Measurements from ENCODE around the gene EXD3.

EXD3 gene

DNA sequence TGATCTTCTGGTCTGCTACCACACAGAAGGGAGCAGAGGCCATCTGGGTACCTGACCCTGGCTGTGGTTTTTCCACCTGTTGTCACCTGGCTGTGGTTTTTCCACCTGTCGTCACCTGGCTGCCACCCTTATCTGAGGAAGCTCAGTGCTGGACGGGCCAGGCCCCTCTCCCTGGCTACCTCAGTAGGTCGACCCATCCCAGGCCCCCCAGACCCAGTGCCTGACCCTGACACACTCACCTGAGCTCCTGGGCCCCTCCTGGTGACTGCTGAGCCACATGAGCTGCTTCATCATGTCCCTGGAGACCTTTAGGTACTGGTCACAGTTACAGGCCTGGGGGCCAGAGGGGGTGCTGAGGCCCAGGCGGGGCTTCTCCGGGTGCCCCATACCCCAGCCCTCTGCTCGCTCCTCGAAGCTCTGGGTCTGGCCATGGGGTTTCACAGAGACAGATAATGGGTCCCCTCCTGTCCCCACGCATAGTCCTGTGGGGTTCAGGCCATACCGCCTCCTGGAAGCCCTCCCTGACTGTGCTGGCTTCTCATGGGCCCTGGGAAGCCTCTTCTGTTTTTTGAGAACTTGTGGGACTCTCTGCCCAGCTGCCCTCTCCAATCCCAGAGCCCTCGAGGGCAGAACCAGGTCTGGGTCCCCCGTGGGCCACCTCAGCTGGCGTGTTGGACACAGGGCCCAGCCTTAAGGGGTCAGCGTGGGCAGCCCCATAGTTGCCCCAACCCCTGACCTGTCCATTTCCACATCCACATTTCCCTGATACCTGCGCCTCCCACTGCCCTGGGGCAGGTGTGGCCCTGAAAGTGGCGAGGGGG, 113.4 kb downstream of the EXD3 start:
- DNase-seq (ENCODE audit: low read depth in 1 of 2, low spot score in 1 of 2): no peak

DNA sequence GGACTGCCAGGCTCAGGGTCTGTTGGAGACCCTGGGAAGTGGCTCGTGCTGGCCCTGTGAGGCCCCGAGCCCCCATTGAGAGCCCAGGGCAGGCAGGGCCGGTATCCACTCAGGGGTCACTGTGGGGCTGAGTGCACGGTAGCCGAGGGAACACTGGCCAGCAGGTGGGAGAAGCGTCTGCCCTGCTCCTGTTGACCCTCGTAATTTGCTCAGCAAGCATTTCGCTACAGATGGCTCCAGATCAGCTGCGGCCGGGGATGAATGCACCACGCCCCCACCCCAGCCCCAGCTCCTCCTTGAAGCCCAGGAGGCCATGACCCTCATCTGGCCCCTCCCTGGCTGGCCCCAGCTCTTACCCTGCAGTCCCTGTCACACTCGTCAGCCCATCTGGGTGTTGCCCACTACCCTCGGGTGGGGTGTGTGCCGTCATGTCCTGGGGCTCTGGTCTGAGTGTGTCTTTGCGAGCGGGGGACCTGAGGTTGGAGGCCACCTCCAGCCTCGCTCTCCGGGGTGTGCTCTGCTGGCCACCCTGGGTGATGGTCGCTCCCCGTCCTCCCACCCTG, 114.8 kb downstream of the EXD3 start:
- no peak for DNase-seq (ENCODE audit: low read depth in 1 of 2, low spot score in 1 of 2)

DNA sequence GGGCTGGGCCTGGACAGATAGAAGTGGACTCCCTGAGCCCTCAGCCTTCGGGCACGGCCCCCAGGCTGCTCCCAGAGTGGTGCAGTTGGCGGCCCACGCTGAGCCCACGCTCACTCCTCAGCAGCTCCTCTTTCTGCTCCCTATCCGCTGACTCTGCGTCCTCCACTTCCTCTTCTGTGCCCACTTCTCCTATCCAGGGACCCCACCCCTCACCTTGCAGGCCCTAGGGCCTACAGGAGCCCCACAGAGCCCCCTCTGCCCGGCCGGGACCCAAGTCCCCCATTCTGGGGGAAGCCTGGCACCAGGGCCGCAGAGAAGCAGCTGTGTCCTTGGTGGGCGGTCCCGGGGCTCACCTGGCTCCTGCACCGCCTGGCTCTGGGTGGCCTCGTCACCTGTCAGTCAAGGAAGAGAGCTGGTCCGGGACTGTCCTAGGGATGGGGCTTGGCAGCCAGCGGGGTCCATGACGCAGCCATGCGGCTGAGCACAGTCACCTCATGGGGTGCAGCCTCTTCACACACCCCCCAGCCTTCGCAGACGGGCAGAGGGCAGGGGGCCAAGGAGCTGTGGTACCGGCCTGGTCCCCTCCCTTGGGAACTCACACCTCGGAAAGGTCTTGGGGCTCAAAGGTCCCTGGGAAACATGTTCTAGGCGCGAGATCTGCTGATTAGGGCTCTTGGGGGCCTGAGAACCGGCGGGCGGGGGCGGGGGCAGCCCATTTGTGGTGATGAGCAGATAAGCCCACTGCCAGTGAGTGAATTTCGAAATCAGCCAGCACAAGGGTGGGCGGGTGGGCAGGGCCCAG, 115.5 kb downstream of the EXD3 start:
- DNase-seq (ENCODE audit: low read depth in 1 of 2, low spot score in 1 of 2): no peak

DNA sequence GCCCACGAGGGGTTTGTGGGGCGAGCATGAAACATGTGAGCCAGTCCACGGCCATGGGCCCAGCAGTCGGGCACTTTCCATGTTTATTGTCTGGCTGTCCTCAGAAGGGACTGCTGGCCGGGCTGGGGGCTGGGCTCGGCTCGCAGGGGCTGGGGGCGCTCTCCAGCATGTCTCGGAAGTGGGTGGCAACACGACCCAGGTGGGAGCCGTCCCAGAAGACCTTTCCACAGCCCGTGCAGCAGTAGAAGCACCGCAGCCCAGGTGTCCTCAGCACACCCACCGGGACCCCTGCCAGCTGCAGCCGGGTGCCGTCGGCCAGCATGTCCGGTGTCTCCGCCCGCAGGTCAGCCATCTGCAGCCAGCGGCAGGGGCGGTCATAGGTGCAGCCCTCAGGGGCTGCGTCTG, 116.1 kb downstream of the EXD3 start:
- no peak for DNase-seq (ENCODE audit: low read depth in 1 of 2, low spot score in 1 of 2)

DNA sequence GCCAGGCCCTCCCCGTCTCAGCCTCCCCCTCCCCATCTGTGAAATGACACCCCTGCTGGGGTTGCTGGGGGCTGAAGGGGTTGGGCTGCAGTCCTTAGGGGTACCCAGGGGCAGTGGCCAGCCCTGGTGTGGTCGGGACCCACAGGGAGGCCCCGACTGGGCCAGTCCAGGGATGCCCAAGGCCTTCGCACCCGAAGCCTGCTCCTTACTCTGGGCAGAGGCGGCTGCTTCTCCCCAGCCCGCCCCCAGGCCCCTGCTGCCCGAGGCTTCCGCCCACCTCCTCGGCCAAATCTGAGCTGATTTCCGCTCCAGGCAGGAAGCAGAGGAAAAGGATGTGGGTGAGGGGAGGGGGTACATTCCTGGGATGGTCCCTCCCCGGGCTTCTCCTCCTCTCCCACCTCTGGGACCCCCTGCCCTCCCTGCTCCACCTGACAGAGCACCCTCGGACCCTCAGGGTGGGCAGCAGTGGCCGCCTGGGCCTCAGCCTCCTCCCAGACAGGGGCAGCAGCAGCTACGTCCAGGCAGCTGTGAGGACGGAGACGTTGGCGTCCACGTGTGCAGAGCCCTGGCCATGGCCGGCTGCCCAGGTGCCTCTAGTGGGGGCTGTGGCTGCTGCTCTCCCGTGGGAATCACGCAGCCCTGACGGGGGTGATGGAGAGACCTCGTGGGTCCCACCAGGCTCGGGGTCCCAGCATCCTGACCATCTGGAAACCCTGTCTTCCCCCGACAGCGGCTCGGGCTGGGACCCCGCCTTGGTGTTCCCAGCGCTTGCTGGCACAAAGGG, 116.7 kb downstream of the EXD3 start:
- DNase-seq (ENCODE audit: low read depth in 1 of 2, low spot score in 1 of 2): no peak

DNA sequence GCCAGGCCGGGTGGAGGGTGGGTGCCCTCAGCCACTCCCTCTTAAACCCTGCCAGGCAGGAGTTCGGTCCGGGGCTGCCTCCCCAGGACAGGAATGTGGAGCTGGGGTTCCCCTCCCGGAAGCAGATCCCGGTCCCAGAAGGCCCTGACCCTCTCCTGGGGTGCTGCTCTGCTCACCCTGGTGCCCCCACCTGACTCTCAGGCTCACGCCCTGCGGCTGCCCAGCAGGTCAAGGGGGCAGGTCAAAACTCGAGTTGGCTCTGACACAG, 117.2 kb downstream of the EXD3 start:
- no peak for DNase-seq (ENCODE audit: low read depth in 1 of 2, low spot score in 1 of 2)

DNA sequence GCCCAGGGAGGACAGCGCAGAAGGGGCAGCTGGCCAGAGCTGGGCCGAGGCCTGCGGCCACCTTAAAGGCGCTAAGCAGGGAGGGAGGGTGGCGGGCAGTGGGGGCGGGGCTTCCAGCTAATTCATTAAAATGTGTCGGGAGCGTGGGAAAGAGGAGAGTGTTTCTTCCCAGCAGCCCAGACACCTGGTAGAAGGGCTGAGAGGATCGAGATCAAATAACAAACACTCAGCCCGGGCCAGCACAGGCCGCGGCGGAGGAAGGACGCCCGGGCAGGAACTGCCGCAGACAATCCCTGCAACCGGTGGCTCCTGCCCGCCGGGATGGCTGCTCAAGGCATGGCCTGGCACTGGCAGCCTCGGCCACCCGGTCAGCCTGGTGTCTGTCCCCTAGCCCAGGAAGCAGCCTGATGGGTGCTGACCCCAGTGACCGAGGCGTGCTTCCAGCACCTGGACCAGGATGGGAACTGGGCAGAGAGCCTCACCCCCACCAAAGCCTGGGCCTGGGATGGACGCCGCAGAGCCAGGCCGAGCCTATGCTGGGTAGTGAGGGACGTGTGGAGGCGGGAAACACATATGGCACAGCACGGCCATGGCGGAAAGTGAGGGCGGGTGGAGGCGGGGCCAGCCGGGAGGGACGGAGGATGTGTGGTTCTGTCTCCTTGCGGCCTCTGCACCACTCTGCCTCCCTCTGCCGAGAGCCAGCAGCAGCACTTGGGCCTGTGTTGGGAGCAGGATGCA, 117.7 kb downstream of the EXD3 start:
- DNase-seq (ENCODE audit: low read depth in 1 of 2, low spot score in 1 of 2): peak in 1 of 2 donors; percentile 45

DNA sequence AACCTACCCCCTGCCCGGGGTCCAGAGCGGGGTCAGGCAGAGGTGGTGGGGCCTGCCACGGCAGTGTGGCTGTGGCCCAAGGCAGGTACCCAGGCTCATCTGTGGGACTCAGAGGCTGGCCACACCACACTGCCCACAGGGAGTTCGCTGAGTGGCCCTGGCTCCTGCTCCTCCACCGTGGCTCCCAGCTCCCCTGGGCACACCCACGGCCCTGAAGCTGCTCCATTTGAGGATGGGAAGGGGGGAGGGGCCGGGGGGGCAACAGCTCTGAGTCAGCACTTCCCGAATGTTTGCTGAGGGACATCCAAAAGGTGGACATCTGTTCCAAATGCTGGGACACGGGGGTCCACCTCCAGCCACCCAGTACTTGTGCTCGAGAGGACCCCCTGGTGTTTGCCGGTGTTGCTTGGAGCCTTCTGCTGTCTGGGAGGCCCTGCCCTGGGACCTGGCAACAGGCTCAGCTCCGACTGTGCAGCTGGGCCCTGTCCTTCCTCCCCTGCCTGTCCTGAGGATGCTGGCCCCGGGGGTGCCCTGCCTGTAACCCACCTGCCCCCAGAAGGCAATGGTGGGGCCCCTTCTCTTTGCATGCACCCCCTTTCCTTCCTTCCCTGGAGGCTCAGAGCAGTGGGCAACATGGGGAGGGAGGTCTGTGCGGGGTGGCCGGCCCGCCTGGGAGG, 118.4 kb downstream of the EXD3 start:
- DNase-seq (ENCODE audit: low read depth in 1 of 2, low spot score in 1 of 2): no peak

DNA sequence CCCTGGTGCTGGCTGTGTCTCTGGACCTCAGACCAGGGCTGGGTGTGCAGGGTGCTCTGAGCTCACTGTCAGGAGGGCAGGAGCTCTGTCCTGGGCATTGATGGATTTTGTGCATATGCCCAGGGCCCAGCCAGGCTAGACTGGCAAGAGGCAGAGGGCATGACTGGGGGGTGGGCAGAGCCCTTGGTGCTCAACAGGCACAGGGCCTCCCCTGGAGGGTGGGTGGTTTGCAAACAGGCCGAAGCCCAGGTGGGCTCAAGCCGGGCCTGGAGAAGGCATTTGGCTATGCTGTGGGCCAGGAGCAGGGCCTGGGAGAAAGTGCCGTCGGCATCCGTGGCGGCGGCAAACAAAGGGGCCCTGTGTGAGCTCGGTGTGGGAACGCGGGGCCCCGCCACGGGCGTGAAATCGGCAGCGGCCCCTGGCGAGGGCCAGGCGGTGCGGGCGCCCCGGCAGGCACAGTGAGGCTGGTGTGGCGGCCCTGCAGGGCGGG, 119.0 kb downstream of the EXD3 start:
- DNase-seq (ENCODE audit: low read depth in 1 of 2, low spot score in 1 of 2): no peak

DNA sequence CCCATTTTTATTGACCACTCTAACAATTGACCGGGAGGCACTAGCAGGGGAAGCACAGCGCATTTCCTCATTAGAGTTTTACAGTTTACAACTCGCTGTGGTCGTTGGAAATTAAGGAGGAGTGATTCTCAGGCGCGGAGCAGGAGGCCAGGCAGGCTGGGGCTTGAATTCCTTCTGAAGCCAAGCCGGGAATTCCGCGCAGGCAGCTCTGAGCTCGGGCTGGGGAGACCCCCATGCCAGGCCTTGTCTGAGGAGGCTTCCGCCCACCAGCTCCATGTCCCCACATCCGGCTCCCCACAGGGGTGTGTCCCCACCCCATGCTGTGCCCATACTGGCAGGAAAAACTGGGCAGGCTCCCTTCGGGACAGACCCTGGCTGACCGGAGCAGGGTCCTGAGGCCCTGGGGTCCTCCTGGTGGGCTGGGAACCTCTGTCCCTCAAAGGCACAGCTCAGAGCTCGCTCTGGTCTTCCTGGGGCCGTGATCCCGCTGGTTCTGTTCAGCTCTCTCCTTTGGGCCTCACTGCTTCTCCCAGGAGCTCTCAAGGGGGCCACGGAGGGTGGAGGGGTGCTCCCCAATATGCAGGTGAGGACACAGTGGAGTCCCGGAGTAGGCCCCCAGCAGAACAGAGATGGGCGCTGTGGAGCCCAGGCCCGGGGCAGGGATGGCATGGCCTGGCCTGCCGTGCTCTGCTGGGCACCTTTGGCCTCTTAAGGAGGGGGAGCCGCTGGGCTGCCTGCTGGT, 119.6 kb downstream of the EXD3 start:
- DNase-seq (ENCODE audit: low read depth in 1 of 2, low spot score in 1 of 2): no peak

DNA sequence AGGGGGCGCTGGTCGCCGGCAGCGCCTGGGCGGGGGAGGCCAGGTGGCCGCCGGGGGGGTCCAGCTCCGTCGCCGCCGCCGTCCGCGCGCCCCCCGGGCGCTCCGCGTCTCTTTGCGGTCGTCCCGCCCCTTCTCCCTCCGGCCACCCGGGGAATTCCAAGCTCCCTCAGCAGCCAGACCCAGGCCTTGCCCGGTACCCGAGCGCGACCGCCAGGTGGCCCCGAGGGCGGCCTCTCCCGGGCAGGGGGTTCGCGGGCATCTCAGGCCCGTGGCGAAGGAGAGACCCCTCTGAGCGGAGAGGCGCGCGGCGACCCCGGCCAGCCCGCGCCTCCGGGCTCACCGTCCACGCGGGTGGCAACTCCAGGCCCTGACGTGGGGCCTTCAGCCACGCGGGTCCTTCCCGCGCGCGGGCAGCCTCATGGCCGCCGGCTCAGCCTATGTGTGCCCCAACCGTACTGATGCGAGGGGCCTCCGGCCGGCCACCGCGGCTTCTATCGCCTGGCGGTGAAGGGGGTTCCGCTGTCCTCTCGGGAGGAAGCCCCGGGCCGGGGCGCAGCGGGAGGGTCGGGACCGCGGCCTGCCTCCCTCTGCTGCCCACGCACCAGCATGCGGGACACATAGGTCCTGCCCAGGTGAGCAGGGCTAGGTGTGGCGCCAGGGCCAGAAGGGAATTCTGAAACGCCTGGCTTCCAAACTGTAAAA, 120.4 kb downstream of the EXD3 start:
- DNase-seq (ENCODE audit: low read depth in 1 of 2, low spot score in 1 of 2): no peak

DNA sequence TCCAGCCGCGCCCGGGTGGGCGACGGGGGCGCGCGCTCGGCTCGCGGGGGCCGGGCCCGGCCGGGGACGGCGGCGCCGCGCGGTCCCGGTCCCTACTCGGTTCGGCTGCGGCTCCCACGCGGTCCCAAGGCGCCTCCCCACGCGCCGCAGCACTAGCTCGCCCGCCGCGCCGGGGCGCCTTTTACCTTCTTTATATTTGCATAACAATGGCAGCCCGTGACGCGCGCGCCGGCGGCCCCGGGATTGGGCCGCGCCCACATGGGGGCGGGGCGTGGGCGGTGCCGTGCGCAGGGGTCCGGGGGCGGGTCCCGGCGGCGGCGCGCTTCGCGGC, 120.9 kb downstream of the EXD3 start, which contains the start of gene NRARP:
Gene NRARP (minus strand): TSS at position 154 of the 331 bp plus-strand sequence. CDS start 343 bp downstream, outside the sequence.
- peak; percentile 87 to 95 for DNase-seq (ENCODE audit: low read depth in 1 of 2, low spot score in 1 of 2)

DNA sequence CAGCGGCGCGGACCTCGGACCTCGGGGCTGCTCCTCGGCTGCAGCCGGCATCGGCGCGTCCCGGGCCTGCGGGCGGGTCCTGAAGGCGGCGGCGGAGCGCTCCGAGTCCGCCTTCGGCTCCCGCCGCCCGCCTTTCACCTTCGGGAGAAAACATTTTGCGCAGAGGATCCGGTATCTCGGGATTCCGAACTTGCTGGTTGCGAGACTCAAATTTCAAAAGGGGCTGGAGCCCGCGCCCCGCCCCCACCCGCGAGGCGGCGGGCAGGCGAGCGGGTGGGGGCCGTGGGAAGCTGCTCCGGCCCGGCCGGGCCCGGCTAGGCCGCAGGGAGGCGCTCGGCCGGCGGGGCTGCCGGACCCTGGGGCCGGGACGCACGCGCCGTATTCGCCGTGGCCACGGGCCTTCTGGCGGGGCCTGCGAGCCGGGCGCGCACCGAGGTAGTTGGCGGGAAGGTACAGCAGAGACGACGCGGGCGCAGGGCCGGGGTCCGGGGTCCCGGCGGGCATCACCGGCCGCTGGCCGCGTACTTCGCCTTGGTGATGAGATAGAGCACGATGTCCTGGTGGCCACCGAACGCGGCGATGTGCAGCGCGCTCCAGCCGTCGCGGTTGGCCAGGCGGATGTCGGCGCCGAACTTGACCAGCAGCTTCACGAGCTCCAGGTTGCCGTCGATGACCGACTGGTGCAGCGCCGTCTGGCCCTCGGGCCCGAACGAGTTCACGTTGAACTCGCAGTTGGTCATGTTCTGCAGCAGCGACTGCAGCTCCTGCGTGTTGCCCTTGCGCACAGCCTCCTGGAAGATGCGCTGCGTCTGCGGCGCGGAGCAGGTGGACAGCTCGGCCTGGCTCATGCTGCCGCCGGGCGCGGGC, 121.6 kb downstream of the EXD3 start:
- DNase-seq (ENCODE audit: low read depth in 1 of 2, low spot score in 1 of 2): no peak

DNA sequence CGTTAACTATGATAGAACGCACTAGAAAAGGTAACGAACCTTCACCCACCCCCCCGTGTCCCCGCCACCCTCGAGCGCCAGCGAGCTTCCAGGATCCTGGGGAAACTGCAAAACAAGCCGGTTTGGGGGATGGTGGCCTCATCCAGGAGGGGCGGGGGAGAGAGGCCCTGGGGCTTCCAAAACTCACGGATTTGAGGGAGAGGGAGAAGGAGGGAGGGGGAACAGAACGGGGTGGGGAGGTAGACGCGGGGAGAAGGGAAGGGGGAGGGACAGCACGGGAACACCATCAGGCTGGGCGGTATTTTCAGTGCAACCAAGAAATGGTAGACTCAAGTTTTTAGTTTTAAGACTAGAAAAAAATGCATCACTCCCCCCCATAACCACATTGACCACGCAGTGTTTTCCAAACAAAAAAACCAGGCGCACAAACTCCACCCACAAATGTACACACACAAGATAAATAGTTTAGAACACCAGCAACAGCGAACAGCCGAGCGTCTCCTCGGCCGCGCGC, 122.3 kb downstream of the EXD3 start:
- DNase-seq (ENCODE audit: low read depth in 1 of 2, low spot score in 1 of 2): no peak

DNA sequence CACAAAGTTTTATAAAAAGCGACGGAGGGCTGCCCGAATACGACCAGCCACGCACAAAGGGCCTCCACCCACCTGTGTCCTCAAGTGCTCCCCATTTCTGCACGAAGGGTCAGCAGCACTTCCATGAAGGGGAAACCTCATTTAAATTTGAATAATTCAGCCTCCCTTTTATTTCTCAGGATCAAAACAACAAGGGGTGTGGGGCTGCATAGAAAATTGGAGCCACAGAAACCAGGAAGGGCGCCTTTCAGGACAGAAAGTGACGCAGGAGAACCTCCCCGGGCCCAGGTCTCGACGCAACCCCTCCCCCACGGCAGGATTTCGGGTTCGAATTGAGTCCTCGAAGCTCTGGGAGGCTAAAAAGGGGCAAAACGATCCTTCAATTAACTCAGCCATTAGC, 123.0 kb downstream of the EXD3 start:
- no peak for DNase-seq (ENCODE audit: low read depth in 1 of 2, low spot score in 1 of 2)

DNA sequence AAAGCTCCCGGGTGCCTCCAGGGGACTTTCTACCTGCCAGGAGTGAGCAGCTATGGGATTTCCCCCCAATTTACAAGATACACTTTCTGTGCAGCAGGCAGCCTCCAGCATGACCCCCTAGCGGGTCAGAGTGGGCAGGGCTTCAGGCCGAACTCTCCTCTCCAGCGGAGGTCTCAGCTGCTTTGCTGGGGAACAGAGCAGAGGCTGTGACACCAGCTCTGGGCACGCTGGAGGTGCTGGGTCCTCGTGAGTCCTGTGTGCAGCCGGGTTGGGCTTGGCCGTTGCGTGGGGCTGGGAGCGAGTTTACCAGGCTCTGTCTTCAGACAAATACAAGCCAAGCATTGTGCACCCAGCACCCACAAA, 123.8 kb downstream of the EXD3 start:
- DNase-seq (ENCODE audit: low read depth in 1 of 2, low spot score in 1 of 2): no peak

DNA sequence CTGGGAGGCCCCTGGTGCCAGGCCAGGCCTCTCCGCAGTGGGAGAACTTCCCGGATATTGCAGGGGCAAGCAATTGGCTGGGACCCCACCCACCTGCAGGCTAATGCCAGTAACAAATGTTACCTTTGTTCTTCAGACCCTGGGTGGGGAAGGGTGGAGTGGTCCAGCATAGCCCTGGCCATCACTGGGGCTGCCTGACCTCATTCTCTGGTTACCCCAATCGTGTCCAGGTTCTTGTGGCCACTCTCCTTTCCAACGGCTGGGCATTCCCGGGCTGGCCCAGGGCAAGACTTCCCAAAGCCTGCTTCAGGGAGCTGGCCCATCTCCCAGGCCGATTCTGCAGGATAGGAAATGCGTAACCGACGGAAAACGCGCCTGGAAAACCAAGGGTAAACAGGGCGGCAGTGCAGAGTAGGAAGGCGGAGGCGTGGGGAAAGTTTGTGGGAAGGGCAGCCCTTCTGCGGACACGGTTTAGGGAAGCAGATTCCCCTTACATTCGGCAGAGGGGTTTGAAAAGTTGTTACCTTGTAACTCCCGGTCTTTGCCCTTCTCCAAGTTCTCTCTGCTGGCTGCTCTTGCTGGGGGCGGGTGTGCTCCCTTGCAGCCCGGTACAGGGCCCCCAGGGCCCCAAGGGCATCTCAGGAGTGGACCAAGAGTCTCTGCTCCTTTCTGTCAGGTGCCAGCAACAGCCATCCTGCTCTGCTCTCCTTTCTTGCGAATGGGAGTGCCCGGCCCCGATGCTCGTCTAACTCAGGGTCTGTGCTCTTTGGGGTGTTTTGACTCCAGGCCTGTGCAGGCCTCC, 124.4 kb downstream of the EXD3 start:
- no peak for DNase-seq (ENCODE audit: low read depth in 1 of 2, low spot score in 1 of 2)
